K562 (cell line): ENCODE data around the gene RSBN1L. TPM values are rescaled to one million over a fixed set of nuclear protein-coding genes. Genes with fewer than 3 reads are reported as not detected.

Source experiments
- ARID1B ChIP-seq: fragments of 450-650 bp; IDR thresholded peaks from 2 replicates; pipeline ENCODE4 v1.6.1; 2016; ENCODE audit warnings: antibody characterized with exemption, mild to moderate bottlenecking, inconsistent platforms
- ATF7 ChIP-seq: fragments of 450-650 bp; IDR thresholded peaks from 2 replicates; pipeline ENCODE4 v1.7.1; 2014; ENCODE audit warnings: mild to moderate bottlenecking, moderate library complexity
- DPF2 ChIP-seq: fragments of 450-650 bp; IDR thresholded peaks from 2 replicates; pipeline ENCODE4 v1.6.1; 2016
- EP300 ChIP-seq: IDR thresholded peaks from 2 replicates; pipeline ENCODE4 v1.6.1; 2012; ENCODE audit warnings: low read length, improper control_type of control experiment
- EP400 ChIP-seq: fragments of 450-650 bp; IDR thresholded peaks from 2 replicates; pipeline ENCODE4 v1.6.1; 2017; ENCODE audit warnings: antibody characterized with exemption, mild to moderate bottlenecking, moderate library complexity
- HNRNPK ChIP-seq: fragments of 200-400 bp; formaldehyde crosslinking; IDR thresholded peaks from one replicate; pipeline ENCODE4 v1.6.1; 2018; ENCODE audit warnings: mild to moderate bottlenecking, low read depth, low read length; ENCODE audit not compliant: poor library complexity, severe bottlenecking
- HNRNPL ChIP-seq: fragments of 200-400 bp; formaldehyde crosslinking; IDR thresholded peaks from 2 replicates; pipeline ENCODE4 v1.6.1; 2017; ENCODE audit warnings: low read depth, mild to moderate bottlenecking, low read length
- KAT2B ChIP-seq: IDR thresholded peaks from one replicate; pipeline ENCODE4 v1.6.1; 2012; ENCODE audit warnings: low read depth, mild to moderate bottlenecking, control low read depth, inconsistent platforms, low read length, moderate library complexity
- KAT8 ChIP-seq: fragments of 450-650 bp; IDR thresholded peaks from 2 replicates; pipeline ENCODE4 v1.6.1; 2016; ENCODE audit warnings: low read depth, mild to moderate bottlenecking
- KDM2B ChIP-seq: fragments of 250-450 bp; sonication (Bioruptor Pico); IDR thresholded peaks from 2 replicates; pipeline ENCODE4 v1.8.0; 2021; ENCODE audit warnings: mild to moderate bottlenecking, moderate library complexity
- KDM5B ChIP-seq: fragments of 200-600 bp; sonication (generic); IDR thresholded peaks from 2 replicates; pipeline ENCODE4 v1.6.1; 2012; ENCODE audit warnings: low read depth, mild to moderate bottlenecking, moderate library complexity, low read length, control low read depth, inconsistent platforms; ENCODE audit not compliant: insufficient replicate concordance
- LARP7 ChIP-seq: fragments of 450-650 bp; IDR thresholded peaks from 2 replicates; pipeline ENCODE4 v1.6.1; 2016
- MED1 ChIP-seq: sonication (generic); formaldehyde crosslinking; IDR thresholded peaks from 2 replicates; pipeline ENCODE4 v1.8.1; 2023; ENCODE audit warnings: missing genetic modification reagents, borderline replicate concordance
- PTBP1 ChIP-seq: fragments of 200-400 bp; formaldehyde crosslinking; IDR thresholded peaks from 2 replicates; pipeline ENCODE4 v1.6.1; 2017; ENCODE audit warnings: low read depth, low read length
- SIN3A ChIP-seq, 2 experiments: fragments of 150-350 bp in 1 of 2; IDR thresholded peaks; 2 replicates each; pipeline ENCODE4 v1.6.1; 2011 to 2016; ENCODE audit warnings: borderline replicate concordance in 2 of 2, low read depth in 2 of 2, low read length in 2 of 2, mild to moderate bottlenecking in 2 of 2, moderate library complexity in 2 of 2; ENCODE audit not compliant: control insufficient read depth in 1 of 2
- TAF15 ChIP-seq: fragments of 200-400 bp; formaldehyde crosslinking; IDR thresholded peaks from 2 replicates; pipeline ENCODE4 v1.6.1; 2017; ENCODE audit warnings: mild to moderate bottlenecking, low read depth, low read length, moderate library complexity
- ZKSCAN3 ChIP-seq: fragments of 250-450 bp; sonication (Bioruptor Pico); IDR thresholded peaks from 2 replicates; pipeline ENCODE4 v1.4.0; 2020
- ZNF175 ChIP-seq: fragments of 200-800 bp; sonication (Bioruptor generic); IDR thresholded peaks from 2 replicates; pipeline ENCODE4 v1.6.1; 2016; ENCODE audit warnings: low read depth, mild to moderate bottlenecking, missing genetic modification characterization, missing compliant biosample characterization
- ZNF253 ChIP-seq: fragments of 250-450 bp; sonication (Bioruptor Pico); conservative IDR thresholded peaks from 2 replicates; pipeline ENCODE4 v1.6.1; 2021; ENCODE audit warnings: mild to moderate bottlenecking
- ZNF586 ChIP-seq: fragments of 450-650 bp; formaldehyde crosslinking; conservative IDR thresholded peaks from 2 replicates; pipeline ENCODE4 v1.4.0; 2020; ENCODE audit warnings: mild to moderate bottlenecking, moderate library complexity
- ZNF707 ChIP-seq: fragments of 250-450 bp; sonication (Bioruptor Pico); conservative IDR thresholded peaks from 2 replicates; pipeline ENCODE4 v1.8.0; 2022; ENCODE audit warnings: inconsistent platforms, mild to moderate bottlenecking, moderate library complexity
- polyA plus RNA-seq, 8 experiments: library from polyadenylated mRNA; depleted of rRNA in 4 of 8; stranded (reverse) in 5 of 8; unstranded in 3 of 8; fragments of >200 nt; fragmentation: Nextera tagmentation in 2 of 8; fragmentation: Illumina TruSeq in 1 of 8; extraction: Ambion mirVana in 2 of 8; extraction: Trizol in 1 of 8; gene quantifications; 2 replicates each; pipeline versions ENCODE4 v1.2.1 to v1.2.3, GENCODE V29; 2011 to 2014; ENCODE audit warnings: inconsistent platforms in 1 of 8, missing spikeins in 1 of 8
- total RNA-seq, 7 experiments: library from RNA; depleted of rRNA in 6 of 7; stranded (reverse); fragments of >200 nt in 6 of 7; fragmentation: Illumina TruSeq in 2 of 7; extraction: Trizol in 2 of 7; gene quantifications; 2 replicates each; pipeline versions ENCODE4 v1.2.1 to v1.2.3, GENCODE V29; 2011 to 2021; ENCODE audit warnings: low replicate concordance in 1 of 7
- TF ChIP-seq, protein P1 (sequence below): fragments of 450-650 bp; IDR thresholded peaks from 2 replicates; pipeline ENCODE4 v1.7.1; 2018; ENCODE audit warnings: mild to moderate bottlenecking, low read depth; ENCODE audit not compliant: partially characterized antibody
- TF ChIP-seq, protein P2 (sequence below): fragments of 250-450 bp; sonication (Bioruptor Pico); IDR thresholded peaks from 2 replicates; pipeline ENCODE4 v1.4.0; 2020; ENCODE audit warnings: mild to moderate bottlenecking, moderate library complexity, borderline replicate concordance

Gene RSBN1L
- total and polyA plus RNA-seq, 9 of the 15 experiments (the other 6 are each of a cell fraction or from before 2014, with no cell fraction given): 6.2 to 35.2 (median 20.1) TPM

DNA sequence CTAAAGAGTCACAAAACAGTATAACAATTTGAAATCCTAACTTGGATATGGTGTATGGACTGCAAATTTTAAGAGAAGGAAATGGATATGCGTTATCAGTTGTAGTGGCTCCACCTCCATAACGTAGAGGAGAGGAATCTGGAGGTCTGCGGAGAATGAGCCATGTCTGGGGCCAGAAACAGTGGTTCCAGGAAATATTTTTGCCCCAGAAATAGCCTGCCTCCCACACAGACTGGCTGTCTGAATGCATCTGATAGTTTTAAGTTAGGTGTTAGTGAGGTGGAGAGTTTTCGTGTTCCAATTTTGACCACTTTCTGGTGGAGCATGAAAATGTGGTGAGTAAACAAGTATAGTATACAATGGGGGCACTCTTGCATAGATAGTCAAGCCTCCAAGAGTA is 103.9 kb downstream of the RSBN1L start (continued):
- TF ChIP-seq DPF2 (peak; percentile 75), MED1 (CRISPR knock-in tag) (no peak), ZNF586 (CRISPR knock-in tag) (no peak), ZNF175 (CRISPR knock-in tag) (no peak), EP400 (peak; percentile 35; the same call in 1 of the 2 replicates), ZKSCAN3 (CRISPR knock-in tag) (no peak), KDM2B (CRISPR knock-in tag) (no peak), KAT2B (no peak), ZNF707 (CRISPR knock-in tag) (no peak), PTBP1 (no peak), TAF15 (no peak), KDM5B (no peak), ZNF253 (CRISPR knock-in tag) (no peak), HNRNPL (no peak), ATF7 (peak; percentile 38; the same call in 1 of the 2 replicates), ARID1B (peak; percentile 85), SIN3A (IDR thresholded peaks at IDR 0.05; ENCODE audit: borderline replicate concordance in 2 of 2, control insufficient read depth in 1 of 2, low read depth in 2 of 2, low read length in 2 of 2) (peak in 1 of 2 experiments; percentile 24; a peak in 1 of 4 replicates), KAT8 (no peak), HNRNPK (no peak), LARP7 (no peak), EP300 (peak; percentile 75; the same call in 1 of the 2 replicates)
- TF ChIP-seq, protein P1, sequence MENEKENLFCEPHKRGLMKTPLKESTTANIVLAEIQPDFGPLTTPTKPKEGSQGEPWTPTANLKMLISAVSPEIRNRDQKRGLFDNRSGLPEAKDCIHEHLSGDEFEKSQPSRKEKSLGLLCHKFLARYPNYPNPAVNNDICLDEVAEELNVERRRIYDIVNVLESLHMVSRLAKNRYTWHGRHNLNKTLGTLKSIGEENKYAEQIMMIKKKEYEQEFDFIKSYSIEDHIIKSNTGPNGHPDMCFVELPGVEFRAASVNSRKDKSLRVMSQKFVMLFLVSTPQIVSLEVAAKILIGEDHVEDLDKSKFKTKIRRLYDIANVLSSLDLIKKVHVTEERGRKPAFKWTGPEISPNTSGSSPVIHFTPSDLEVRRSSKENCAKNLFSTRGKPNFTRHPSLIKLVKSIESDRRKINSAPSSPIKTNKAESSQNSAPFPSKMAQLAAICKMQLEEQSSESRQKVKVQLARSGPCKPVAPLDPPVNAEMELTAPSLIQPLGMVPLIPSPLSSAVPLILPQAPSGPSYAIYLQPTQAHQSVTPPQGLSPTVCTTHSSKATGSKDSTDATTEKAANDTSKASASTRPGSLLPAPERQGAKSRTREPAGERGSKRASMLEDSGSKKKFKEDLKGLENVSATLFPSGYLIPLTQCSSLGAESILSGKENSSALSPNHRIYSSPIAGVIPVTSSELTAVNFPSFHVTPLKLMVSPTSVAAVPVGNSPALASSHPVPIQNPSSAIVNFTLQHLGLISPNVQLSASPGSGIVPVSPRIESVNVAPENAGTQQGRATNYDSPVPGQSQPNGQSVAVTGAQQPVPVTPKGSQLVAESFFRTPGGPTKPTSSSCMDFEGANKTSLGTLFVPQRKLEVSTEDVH: peak; percentile 37
- TF ChIP-seq, protein P2, sequence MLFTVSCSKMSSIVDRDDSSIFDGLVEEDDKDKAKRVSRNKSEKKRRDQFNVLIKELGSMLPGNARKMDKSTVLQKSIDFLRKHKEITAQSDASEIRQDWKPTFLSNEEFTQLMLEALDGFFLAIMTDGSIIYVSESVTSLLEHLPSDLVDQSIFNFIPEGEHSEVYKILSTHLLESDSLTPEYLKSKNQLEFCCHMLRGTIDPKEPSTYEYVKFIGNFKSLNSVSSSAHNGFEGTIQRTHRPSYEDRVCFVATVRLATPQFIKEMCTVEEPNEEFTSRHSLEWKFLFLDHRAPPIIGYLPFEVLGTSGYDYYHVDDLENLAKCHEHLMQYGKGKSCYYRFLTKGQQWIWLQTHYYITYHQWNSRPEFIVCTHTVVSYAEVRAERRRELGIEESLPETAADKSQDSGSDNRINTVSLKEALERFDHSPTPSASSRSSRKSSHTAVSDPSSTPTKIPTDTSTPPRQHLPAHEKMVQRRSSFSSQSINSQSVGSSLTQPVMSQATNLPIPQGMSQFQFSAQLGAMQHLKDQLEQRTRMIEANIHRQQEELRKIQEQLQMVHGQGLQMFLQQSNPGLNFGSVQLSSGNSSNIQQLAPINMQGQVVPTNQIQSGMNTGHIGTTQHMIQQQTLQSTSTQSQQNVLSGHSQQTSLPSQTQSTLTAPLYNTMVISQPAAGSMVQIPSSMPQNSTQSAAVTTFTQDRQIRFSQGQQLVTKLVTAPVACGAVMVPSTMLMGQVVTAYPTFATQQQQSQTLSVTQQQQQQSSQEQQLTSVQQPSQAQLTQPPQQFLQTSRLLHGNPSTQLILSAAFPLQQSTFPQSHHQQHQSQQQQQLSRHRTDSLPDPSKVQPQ (CRISPR knock-in tag): no peak
